Measurements from ENCODE around the gene CARS2.

DNA sequence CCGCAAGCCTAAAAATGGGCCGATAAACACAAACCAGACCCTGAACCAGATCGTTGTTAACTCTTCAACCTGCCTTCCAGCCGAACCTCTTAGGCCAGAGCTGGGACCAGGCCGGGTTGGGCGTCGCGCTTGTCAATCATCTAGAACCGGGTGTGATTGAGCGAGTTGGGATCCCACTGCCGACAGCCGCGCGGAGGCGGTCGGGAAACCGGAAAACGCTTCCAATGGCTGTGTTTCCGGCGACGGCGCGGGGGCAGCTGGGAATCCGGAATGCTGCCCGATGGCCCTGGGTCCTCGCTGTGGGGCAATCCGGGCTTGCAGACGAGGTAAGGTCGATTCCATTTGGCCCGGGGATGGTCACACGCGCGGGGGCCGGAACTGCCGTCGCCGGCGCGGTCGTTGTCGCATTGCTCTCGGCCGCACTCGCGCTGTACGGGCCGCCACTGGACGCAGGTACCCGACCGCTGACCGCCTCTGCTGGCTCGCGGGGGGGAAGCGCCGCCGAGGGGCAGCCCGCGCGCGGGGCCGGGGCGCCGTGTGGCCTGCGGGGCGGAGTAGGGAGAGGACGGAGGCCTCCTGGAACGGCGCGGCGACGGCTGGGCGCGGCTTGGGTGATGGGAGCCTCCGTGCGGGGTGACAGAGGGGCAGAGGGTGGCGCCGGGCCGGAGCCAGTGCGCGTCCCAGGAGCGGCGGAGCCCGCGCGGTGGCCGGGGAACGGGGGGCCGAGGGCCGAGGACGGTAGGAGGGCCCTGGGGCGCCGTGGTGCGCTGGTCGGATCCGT is 90.4 kb downstream of the CARS2 start, which contains the start of gene NAXD:
- TF ChIP-seq, protein P1, sequence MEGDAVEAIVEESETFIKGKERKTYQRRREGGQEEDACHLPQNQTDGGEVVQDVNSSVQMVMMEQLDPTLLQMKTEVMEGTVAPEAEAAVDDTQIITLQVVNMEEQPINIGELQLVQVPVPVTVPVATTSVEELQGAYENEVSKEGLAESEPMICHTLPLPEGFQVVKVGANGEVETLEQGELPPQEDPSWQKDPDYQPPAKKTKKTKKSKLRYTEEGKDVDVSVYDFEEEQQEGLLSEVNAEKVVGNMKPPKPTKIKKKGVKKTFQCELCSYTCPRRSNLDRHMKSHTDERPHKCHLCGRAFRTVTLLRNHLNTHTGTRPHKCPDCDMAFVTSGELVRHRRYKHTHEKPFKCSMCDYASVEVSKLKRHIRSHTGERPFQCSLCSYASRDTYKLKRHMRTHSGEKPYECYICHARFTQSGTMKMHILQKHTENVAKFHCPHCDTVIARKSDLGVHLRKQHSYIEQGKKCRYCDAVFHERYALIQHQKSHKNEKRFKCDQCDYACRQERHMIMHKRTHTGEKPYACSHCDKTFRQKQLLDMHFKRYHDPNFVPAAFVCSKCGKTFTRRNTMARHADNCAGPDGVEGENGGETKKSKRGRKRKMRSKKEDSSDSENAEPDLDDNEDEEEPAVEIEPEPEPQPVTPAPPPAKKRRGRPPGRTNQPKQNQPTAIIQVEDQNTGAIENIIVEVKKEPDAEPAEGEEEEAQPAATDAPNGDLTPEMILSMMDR (conservative IDR thresholded peaks at IDR 0.05) = no peak
- peak; percentile 77 for TF ChIP-seq ZFX (IDR thresholded peaks at IDR 0.05)

All from C4-2B (cell line).